Measurements from ENCODE around the gene KATNBL1.

KATNBL1 gene

DNA sequence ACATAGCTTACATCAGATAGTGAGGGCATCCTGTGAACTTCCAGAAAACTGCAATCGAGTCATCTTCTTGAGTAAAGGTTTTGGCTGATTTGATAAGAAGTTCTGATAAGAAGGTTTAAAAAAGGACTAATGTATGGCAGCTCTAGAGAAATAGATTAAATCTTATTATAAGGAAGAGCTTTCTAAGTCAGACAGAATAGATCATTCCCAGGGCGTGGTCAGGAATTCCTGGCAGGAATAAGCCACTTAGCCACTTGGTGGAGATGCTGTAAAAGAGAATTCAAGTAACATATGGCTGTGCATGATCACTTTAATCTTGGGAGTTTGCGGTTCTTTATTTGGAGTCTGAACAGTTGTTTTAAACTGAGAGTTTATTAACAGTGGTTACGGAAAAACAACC is 90.6 kb downstream of the KATNBL1 start:
- no peak for DNase-seq (ENCODE audit: low read depth in 1 of 2, low spot score in 1 of 2)

- DNase-seq (ENCODE audit: low read depth in 1 of 2, low spot score in 1 of 2) = no peak
Observed at GRCh38 chr15:34116620-34117019, 93.3 kb downstream of the KATNBL1 start.

GRCh38 chr15:34114739-34115138 is 95.2 kb downstream of the KATNBL1 start:
- no peak for DNase-seq (ENCODE audit: low read depth in 1 of 2, low spot score in 1 of 2)

GRCh38 chr15:34114215-34114614 is 95.7 kb downstream of the KATNBL1 start:
- DNase-seq (ENCODE audit: low read depth in 1 of 2, low spot score in 1 of 2) = no peak

GRCh38 chr15:34111488-34111887 is 98.4 kb downstream of the KATNBL1 start:
- DNase-seq (ENCODE audit: low read depth in 1 of 2, low spot score in 1 of 2) = no peak

- no peak for DNase-seq (ENCODE audit: low read depth in 1 of 2, low spot score in 1 of 2)
Observed at GRCh38 chr15:34109797-34110663, 99.9 kb downstream of the KATNBL1 start.

DNA sequence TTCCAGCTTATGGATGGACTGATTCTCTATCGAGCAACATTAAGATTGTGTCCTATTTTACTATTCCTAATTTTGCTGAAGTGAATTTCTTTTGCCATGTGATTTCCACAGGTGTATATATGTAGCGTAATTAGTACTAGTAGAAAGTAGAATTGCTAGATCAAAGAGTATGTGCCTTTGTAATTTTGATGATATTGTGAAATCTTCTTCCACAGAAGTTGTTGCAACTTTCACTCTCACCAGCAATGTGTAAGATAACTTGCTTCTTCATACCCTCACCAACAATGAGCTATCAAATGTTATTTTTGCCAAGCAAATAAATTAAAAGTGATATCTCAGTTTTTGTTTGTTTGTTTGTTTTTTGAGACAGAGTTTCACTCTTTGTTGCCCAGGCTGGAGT is 102.6 kb downstream of the KATNBL1 start:
- no peak for DNase-seq (ENCODE audit: low read depth in 1 of 2, low spot score in 1 of 2)

GRCh38 chr15:34106423-34106822 is 103.5 kb downstream of the KATNBL1 start:
- no peak for DNase-seq (ENCODE audit: low read depth in 1 of 2, low spot score in 1 of 2)

GRCh38 chr15:34102175-34102925 is 107.5 kb downstream of the KATNBL1 start:
- no peak for DNase-seq (ENCODE audit: low read depth in 1 of 2, low spot score in 1 of 2)

DNA sequence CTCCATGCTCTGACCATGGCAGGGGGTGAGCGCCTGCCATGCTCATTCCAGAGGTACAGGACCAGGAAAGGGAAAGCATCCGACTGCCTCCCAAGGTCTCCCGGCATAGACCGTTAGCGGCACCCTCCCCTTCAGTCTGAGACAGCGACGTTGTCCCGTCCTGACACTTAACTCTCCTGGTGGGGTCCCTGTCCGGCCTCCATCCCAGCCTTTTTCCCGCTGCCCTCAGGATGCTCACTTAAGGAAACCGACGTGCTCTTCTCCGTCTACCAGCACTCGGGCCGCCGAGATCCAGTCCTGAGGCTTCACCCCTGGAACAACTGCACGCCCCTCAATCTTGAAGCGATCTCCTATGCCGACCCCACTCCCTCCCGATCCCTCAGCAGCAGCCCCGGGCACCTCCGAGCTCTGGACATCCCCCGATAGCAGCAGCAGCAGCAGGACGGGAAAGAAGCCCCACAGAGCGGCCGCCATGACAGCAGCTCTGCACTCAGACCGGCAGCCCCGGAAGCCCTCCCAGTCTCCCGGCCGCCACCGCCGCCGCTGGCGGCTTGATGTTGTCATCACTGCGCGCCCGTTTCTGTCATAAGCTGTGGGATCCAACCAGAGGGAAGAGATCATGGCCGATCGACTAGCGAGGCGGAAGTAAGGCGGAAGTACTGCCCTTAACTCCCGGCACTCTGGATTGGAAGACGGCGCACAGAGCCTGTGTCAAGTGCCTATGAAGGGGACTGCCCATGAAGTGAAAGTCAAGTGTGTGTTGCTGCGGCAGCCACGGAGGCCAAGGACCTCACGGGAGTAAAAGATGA is 108.3 kb downstream of the KATNBL1 start, which contains the start of the genes EMC7 and PGBD4:
TSS of gene EMC7 (minus strand) at position 497 of the 809 bp plus-strand sequence. CDS start at position 474, 23 bp downstream.
TSS of gene PGBD4 (plus strand) at position 718 of the 809 bp plus-strand sequence. CDS start 449 bp downstream, outside the sequence.
- DNase-seq (ENCODE audit: low read depth in 1 of 2, low spot score in 1 of 2) = peak; percentile 99

GRCh38 chr15:34099914-34100313 is 110.0 kb downstream of the KATNBL1 start:
- no peak for DNase-seq (ENCODE audit: low read depth in 1 of 2, low spot score in 1 of 2)

Measured in activated T-helper 1 cell treated with anti-CD3 and anti-CD28 coated beads, Interleukin-2, amount 50 U/mL, for 16 hours (primary cell).